HS-5 (cell line): Measurements from ENCODE around the gene KLHL7.
A peak's percentile ranks its signal among the peaks of the same experiment; 100 is the strongest.

Experiments
- DNase-seq: peaks from one replicate; pipeline ENCODE4 v3.0.0-alpha.2; 2012; ENCODE audit warnings: low read depth

The KLHL7 gene

GRCh38 chr7:23105644-23106056 is at the start of gene KLHL7:
KLHL7 (plus strand) TSS chr7:23105785; CDS start chr7:23106027, 242 bp downstream.
- DNase-seq: peak; percentile 83

- DNase-seq: no peak
Observed at GRCh38 chr7:23058408-23059096, 47.0 kb upstream of the KLHL7 start.

- no peak for DNase-seq
Observed at GRCh38 chr7:23061327-23061726, 44.3 kb upstream of the KLHL7 start.

GRCh38 chr7:23062452-23062851 is 43.1 kb upstream of the KLHL7 start:
- DNase-seq: no peak

- peak; percentile 37 for DNase-seq
Observed at GRCh38 chr7:23065974-23066373, 39.6 kb upstream of the KLHL7 start.

- no peak for DNase-seq
Observed at GRCh38 chr7:23067271-23067670, 38.3 kb upstream of the KLHL7 start.

- DNase-seq: no peak
Observed at GRCh38 chr7:23072048-23072447, 33.5 kb upstream of the KLHL7 start.

GRCh38 chr7:23072922-23073321 is 32.7 kb upstream of the KLHL7 start:
- DNase-seq: no peak

GRCh38 chr7:23074443-23075261 is 30.9 kb upstream of the KLHL7 start:
- DNase-seq: no peak

GRCh38 chr7:23075571-23075970 is 30.0 kb upstream of the KLHL7 start:
- no peak for DNase-seq

GRCh38 chr7:23076772-23077171 is 28.8 kb upstream of the KLHL7 start:
- no peak for DNase-seq

GRCh38 chr7:23093111-23093510 is 12.5 kb upstream of the KLHL7 start:
- no peak for DNase-seq

GRCh38 chr7:23093546-23093945 is 12.0 kb upstream of the KLHL7 start:
- DNase-seq: peak; percentile 89

GRCh38 chr7:23096518-23097290 is 8.9 kb upstream of the KLHL7 start:
- no peak for DNase-seq

- DNase-seq: no peak
Observed at GRCh38 chr7:23098029-23098428, 7.6 kb upstream of the KLHL7 start.

- DNase-seq: no peak
Observed at GRCh38 chr7:23098460-23098859, 7.1 kb upstream of the KLHL7 start.

GRCh38 chr7:23100697-23101096 is 4.9 kb upstream of the KLHL7 start:
- DNase-seq: no peak

- no peak for DNase-seq
Observed at GRCh38 chr7:23105086-23105643, 420 bp upstream of the KLHL7 start.

GRCh38 chr7:23106057-23106822 is 655 bp downstream of the KLHL7 start:
- peak; percentile 42 for DNase-seq

- no peak for DNase-seq
Observed at GRCh38 chr7:23106823-23107663, 1.5 kb downstream of the KLHL7 start.

GRCh38 chr7:23107781-23108180 is 2.2 kb downstream of the KLHL7 start:
- DNase-seq: no peak
